ENCODE data around the gene CLMN.

- TF ChIP-seq CTCF (IDR thresholded peaks at IDR 0.05) (no peak), POLR2A (IDR thresholded peaks at IDR 0.05) (no peak)
These were observed 24.7 kb downstream of the CLMN start for GRCh38 chr14:95294834-95295599.

Data from vagina (tissue), 2 donors.